Measurements from ENCODE around the gene LAMTOR4.
"Not testable (repeated sequence)": the region's sequence is repeated elsewhere in the genome, so short reads cannot be mapped to it uniquely, and the experiment has no call there.

Gene LAMTOR4

DNA sequence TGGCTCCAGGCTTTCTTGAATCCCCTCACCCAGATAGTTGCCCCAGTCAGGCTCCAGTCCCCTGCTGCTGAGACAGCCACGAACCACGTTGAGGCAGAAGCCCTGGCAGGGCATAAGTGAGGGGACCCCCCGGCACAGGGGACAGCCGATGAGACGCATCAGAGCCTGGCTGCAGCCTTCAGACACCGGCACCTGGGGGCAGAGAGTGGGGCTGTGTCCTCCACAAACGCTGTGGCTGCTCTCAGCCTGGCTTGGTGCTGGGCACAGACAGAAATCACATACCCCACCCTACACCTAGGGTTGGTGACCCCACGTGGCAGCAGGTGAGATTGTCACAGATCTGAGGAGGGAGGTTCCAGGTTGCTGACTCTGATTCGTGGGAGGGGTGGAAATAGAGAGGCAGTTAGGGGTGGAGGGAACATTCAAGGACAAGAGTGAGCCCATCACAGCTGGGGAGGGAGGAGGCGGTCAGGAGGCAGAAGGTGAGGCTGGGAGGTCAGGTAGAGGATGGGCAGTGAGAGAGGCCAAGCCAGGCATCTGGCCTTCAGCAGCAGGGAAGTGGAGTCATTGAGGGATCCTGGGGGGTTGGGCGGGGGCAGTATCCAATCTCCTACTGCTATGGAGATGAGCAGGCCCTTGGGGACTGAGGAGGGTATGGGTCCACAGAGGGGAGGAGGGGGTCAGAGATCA lies 25.2 kb downstream of the LAMTOR4 start:
- no peak for DNase-seq

DNA sequence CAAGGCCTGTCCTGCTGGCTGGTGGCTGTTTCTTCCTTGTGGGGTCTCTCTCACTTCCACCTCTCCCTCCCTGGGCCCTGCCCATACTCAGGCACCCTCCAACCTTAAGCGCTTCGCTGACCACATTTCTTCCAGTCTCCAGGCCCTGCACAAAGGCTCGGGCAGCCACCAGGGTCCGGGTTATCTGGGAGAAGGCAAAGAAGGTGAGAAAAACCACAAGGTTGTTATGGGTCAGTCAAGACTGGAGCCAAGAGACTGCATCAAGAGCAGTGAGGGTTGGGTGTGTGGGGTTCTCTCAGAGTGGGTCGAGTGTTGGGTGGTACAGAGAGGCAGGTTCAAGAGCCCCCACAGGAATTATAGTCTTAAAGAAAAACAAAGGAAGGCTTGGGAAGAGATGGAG lies 25.9 kb downstream of the LAMTOR4 start:
- no peak for DNase-seq

DNA sequence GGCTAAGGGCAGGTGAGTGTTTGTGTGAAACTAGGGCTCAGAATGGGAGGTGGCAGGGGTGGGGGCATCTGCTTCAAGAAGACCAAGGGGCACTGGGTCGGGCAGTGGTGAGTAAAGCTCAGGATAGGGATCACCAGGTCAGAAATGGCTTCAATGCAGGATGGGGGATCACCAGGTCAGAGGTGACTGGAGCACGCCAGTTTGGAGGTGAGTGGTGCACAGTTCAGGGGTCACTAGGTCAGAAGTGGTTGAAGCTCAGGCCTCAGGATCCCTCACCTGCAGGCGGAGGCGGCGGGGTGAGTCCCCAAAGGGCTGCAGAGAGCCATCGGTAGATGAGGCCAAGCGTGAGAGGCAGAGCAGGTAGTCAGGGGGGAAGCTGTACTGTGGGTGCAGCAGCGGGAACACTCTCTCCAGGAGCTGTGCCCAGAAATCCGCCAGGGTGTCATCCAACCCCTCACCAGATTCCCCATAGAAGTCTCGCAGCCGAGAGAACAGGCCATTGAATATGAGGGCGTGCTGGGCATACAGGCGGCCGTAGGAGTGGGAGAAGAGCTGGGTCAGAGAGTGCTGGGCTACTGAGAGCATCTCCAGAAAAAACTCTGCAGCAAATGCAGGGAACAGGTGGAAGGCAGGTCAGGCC lies 26.7 kb downstream of the LAMTOR4 start:
- no peak for DNase-seq

DNA sequence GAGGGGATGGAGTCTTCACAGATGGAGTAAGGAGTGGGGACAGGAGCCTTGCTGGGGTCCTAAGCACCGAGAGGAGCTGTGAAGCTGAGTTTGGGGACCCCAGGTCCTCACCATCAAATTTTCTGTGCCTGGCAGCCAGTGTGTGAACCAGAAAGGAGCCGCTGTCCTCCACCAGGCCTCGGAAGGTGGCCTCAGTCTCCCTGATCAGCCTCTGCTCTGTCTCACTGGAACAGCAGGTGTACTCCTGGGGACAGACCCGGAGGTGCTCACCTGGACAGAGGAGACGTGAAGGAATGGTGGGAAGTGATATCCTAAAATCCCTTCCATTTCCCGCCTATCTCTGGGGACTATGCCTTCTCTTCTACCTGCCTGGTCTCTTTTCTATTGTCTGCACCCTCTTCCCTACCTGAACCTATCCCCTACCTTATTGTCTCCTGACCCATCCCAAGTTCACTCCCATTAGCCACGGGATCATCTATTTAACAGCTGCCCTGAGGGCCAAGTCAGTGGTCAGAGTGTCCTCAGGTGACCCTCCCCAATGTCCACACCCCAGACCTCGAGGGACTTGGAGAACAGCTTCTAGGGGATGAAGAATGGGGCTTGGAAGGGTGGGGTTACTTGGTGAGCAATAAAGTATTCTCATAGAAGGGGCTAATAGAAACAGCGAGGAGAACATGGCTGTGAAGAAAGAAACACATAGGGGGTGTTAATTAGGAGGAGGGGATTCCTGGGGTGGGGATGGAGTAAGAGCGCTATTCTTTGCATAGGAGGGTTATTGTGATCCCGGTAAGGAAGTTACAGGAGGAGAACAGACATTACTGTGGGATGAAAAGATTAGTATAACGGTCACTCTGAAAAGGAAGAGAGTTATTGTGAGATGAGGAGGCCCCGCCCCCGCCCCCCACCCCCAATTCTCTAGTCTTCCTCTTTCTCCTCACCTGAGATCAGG lies 27.7 kb downstream of the LAMTOR4 start:
- no peak for DNase-seq

DNA sequence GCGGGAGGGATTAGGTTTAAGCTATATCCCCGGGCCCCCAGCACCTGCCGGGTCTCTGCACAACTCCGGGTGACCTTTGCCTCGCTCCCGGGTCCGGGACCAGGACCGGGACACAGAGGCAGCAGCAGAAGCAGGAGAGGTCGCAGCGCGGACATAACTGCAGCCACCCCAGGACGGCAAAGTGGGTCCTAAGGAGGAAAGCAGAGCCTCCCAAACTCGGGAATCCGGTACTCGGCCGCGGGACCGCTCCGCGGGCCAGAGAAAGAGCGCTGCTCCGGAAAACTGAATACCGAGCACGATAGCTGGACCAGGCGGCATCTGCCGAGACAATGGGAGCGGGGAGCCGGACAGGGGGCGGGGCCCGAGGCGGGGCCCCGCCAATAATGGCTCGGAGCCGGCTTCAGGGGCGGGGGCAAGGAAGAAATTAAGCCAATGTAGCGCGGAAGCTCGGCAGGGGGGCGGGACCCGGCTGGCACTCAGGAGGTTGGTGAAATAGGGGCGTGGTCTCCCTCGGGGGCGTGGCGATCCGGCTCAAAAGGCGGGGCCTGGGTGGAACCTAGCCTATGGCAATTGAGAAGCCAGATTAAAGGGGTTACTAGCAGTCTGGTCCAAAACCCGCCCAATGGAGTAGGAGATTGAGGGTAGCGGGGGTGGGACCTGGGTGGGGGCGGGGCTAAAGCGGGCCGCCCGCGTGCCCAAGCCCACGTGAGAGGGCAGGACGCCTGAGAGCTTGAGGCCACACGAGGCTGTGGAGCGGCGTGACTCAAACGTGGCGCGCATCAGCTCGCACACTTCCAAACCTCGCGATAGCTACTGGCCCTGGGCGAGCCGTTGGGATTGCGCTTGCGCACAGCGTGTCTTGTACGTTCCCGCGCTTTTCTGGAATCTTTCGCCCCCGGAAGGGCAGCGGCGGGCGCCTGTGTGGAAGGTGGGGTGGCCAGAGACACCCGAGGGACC lies 28.6 kb downstream of the LAMTOR4 start, which contains the start of the genes GPC2 and STAG3:
TSS of gene GPC2 (minus strand) at position 337 of the 957 bp plus-strand sequence. CDS start at position 155, 182 bp downstream.
TSS of gene STAG3 (plus strand) at position 874 of the 957 bp plus-strand sequence. CDS start 2,639 bp downstream, outside the sequence.
- peak; percentile 97 for DNase-seq

DNA sequence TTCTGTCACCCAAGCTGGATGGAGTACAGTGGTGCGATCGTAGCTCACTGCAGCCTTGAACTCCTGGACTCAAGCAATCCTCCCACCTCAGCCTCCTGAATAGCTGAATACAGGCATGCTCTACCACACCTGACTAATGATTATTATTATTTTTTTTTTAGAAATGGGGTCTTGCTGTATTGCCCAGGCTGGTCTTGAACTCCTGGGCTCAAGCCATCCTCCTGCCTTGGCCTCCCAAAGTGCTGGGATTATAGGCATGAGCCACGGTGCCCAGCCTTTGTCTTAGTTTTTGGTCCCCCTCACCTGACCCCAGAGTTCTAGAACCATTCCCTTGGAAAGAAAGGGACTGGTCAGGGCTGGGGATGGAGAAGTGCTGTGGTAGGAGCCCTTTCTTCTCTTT lies 31.4 kb downstream of the LAMTOR4 start:
- DNase-seq, result not testable (repeated sequence)

DNA sequence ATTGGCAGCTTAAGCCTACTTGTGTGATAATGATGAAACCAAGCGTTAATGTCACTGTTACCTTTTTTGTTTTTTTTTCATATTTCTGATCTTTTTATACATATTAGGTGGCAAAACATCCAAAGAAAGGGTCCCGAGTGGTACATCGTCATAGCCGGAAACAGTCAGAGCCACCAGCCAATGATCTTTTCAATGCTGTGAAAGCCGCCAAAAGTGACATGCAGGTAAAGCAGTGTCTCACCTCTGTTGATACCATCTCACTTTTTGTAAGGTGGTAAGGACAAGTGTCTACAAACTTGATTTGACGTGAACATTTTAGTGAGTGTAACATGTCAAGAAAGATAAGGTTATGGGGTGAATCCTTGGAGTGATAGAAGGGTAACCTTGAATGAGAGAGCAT lies 33.9 kb downstream of the LAMTOR4 start:
- DNase-seq, result not testable (repeated sequence)

DNA sequence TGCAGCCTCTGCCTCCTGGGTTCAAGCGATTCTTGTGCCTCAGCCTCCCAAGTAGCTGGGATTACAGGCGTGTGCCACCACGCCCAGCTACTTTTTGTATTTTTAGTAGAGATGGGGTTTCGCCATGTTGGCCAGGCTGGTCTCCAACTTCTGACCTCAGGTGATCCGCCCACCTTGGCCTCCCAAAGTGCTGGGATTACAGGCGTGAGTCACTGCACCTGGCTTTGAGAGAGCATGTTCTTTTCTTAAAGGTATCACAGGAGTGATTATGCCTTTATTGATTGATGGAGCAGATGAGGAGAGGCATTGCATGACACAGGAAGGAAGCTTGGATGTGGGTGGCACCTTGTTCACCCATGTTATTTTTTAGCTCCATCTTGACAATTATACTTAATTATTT lies 34.4 kb downstream of the LAMTOR4 start:
- DNase-seq, result not testable (repeated sequence)

DNA sequence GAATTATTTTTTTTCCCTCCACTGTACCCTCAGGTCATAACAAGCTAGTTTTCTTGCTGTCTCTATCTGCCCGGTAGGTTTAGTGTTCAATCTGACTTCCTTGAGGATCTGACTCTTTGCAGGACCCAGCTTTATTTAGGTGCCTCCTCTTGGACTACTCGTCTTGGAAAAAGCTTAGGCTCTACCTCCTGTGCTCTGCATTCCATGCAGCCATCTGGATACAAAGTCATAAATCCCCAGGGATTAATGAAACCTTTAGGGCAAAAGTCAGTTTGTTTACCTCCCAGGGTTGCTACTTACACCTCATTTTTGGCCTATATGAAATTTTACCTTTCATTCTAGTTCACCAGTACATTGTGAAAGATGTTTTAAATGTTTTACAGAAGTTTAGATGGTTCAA lies 37.0 kb downstream of the LAMTOR4 start:
- DNase-seq, result no peak

DNA sequence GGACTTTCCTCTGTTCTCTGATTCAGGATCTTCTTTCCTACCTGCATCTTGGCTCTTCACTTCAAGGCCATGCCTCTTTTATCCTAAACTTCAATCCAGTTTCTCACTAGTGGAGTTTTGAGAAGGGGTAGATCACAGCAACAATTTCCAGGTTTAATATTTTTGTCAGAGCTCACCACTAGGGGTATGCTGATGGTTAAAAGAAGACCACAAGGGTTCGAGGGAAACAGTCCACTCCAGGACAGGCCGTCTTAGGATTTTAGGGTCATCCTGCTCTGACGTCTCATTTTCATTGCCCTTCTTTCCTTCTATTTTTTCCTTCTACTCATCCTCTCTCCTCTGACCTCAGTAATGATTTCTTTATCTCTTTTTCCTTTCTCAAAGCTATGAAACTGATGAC lies 40.3 kb downstream of the LAMTOR4 start:
- no peak for DNase-seq

DNA sequence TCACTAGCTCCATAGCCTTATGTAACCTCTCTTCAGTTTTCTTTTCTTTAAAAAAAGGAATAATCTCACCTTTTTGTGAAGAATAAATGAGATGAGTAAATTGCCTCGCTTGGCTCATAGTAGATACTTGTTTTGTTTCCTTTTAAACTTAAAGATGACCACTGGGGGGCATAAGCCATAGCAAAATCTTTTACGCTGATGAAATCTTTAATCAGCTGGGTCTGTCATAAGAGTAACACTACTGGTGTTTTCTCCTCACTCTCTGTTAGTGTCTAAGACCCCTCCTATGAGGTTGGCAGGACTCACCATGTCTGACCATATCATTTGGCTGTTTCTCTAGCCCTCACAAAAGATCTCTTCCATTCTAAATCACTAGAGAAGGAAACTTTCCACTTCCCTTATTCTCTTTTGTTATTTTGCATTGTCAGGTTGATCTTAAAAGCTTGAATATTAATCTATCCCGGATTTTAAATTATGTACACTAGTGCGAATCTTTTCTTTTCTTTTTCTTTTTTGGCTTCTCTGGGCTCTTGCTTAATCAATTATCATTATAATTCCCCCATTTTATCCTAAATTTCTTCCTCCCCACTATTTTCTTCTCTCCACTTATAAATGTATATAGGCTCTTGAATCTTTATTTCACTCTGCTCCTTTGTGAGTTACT lies 41.5 kb downstream of the LAMTOR4 start:
- peak; percentile 75 for DNase-seq

DNA sequence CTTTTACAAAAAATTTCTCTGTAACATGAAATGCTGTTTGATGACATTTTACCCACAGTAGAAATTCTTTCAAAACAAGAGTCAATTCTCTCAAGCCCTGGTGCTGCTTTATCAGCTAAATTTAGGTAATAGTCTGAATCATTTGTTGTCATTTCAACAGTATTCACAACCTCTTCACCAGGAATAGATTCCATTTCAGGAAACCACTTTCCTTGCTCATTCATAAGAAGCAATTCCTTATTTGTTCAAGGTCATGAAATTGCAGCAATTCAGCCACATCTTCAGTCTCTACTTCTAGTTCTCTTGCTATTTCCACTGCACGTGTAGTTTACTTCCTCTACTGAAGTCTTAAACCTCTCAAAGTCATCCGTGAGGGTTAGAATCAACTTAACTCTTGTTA lies 43.1 kb downstream of the LAMTOR4 start:
- DNase-seq, result peak; percentile 43

DNA sequence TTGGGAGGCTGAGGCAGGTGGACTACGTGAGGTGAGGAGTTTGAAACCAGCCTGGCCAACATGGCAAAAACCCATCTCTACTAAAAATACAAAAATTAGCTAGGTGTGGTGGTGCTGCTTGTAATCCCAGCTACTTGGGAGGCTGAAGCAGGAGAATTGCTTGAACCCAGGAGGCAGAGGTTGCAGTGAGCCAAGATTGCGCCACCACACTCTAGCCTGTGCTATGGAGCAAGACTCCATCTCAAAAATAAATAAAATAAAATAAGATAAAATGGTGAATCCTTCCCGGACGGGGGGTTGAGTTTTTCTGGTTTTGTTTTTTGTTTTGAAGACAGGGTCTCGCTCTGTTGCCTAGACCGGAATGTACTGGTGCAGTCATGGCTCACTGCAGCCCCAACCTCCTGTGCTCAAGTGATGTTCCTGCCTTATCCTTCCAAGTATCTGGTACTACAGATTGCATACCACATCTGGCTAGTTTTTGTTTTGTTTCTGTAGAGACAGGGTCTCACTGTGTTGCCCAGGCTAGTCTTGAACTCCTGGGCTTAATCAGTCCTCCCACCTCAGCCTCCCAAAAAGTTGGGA lies 43.7 kb downstream of the LAMTOR4 start:
- not testable (repeated sequence) for DNase-seq

DNA sequence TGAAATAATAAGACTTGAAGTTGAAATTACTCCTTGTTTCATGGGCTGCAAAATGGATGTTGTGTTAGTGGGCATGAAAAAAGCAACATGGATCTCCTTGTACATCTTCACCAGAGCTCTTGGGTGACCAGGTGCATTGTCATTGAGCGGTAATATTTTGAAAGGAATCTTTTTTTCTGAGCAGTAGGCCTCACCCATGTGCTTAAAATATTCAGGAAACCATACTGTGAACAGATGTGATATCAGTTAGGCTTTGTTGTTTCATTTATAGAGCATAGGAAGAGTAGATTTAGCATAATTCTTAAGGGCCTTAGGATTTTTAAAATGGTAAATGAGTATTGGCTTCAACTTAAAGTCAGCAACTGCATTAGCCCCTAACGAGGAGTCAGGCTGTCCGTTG lies 44.3 kb downstream of the LAMTOR4 start:
- DNase-seq, result no peak

DNA sequence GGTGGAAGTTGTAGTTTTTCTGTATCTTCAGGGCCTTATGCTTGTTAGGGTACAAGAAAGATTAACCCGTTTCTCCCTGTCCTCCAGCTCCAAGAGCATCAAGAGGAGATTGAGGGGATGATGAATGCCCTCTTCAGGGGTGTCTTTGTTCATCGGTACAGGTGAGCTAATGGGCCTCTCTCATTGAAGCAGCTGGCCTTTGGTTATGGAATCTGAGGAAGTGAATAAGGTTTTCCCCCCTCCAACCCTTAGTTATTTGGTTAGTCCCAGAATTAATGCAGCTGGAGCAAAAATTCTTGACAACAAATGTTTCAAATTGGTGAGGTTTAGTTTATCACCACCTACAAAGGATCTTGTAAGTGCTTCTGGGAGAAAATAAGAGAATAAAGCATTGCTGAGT lies 46.5 kb downstream of the LAMTOR4 start:
- DNase-seq, result no peak

DNA sequence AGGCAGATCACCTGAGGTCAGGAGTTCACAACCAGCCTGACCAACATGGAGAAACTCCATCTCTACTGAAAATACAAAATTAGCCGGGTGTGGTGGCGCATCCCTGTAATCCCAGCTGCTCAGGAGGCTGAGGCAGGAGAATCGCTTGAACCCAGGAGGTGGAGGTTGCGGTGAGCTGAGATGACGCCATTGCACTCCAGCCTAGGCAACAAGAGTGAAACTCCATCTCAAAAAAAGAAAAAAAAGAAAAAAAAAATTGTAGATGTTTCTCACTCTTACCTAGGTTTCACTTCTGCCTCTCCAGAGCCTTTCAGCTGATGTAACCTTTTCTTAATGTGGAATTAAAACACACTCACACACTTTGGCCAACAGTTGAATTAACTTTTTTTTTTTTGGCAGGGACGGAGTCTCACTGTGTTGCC lies 47.2 kb downstream of the LAMTOR4 start:
- not testable (repeated sequence) for DNase-seq

DNA sequence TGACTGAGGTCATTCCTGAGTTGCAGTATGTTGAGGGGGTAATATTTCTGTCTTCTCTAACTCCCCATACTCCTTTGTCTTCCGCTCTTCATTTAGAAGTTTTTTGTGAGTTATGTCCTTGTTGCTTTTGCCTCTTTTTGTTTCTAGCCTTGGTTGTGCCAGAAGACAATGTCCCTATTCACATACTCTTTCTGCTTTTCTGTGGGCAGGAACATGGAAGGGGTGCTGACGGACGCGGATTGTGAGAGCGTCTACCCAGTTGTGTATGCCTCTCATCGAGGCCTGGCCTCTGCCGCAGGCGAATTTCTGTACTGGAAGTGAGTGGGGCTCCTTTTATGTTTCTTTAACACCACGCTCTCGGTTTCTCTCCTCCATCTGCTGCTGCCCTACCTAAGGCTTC lies 49.5 kb downstream of the LAMTOR4 start:
- no peak for DNase-seq

DNA sequence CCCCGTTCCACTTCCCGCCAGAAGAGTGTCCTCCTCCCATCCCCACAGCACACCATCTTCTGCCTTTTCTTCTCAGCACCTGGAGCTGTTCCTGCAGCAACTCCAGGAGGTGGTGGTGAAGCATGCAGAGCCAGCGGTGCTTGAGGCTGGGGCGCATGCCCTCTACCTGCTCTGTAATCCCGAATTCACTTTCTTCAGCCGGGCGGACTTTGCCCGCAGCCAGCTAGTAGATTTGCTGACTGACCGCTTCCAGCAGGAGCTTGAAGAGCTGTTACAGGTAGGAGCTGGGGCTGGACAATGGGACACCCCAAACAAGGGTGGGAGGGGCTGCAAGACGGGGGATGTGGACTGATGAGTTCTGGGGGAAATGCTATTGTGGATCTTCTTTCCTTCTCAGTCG lies 52.0 kb downstream of the LAMTOR4 start:
- no peak for DNase-seq
